Measurements from ENCODE around the gene SLC45A2.

Gene SLC45A2

GRCh38 chr5:34030048-34030447 lies 45.6 kb upstream of the SLC45A2 start:
- H3K9me3 ChIP-seq (ENCODE audit: insufficient read depth, low read length), result no peaks in the 10 kb centered on the region
- no peak overlapping the region for H3K9ac ChIP-seq (ENCODE audit: low read length)
- H3K79me2 ChIP-seq (ENCODE audit: insufficient read depth, low read length), result no peaks in the 10 kb centered on the region
- H3F3A ChIP-seq (ENCODE audit: insufficient read depth), result no peaks in the 10 kb centered on the region
- H3K27ac ChIP-seq (ENCODE audit: low read depth, low read length), result no peak overlapping the region
- no peak overlapping the region for H3K4me2 ChIP-seq (ENCODE audit: low read depth, low read length, poor library complexity, severe bottlenecking)
- no peak overlapping the region for H3K4me3 ChIP-seq (ENCODE audit: insufficient read depth, low read length, poor library complexity, severe bottlenecking)
- H4K20me1 ChIP-seq (ENCODE audit: low read depth, low read length), result no peaks in the 10 kb centered on the region
- H3K27me3 ChIP-seq (ENCODE audit: low read length), result no peaks in the 10 kb centered on the region
- no peaks in the 10 kb centered on the region for H3K9me2 ChIP-seq (replicated peaks; ENCODE audit: insufficient read depth, low read length)
- no peak for TF ChIP-seq EZH2phosphoT487 (conservative IDR thresholded peaks at IDR 0.05; ENCODE audit: low read length)
- TF ChIP-seq CTCF (IDR thresholded peaks at IDR 0.05; ENCODE audit: insufficient read depth, low read length, poor library complexity, severe bottlenecking), result no peak
- H2AFZ ChIP-seq (ENCODE audit: low read depth, low read length, severe bottlenecking), result no peak overlapping the region
- no peaks in the 10 kb centered on the region for H3K36me3 ChIP-seq (ENCODE audit: low read length)

GRCh38 chr5:34028349-34028748 lies 43.9 kb upstream of the SLC45A2 start:
- no peaks in the 10 kb centered on the region for H3K27me3 ChIP-seq (ENCODE audit: low read length)
- H3K79me2 ChIP-seq (ENCODE audit: insufficient read depth, low read length), result no peaks in the 10 kb centered on the region
- no peak overlapping the region for H3K9ac ChIP-seq (ENCODE audit: low read length)
- H4K20me1 ChIP-seq (ENCODE audit: low read depth, low read length), result no peaks in the 10 kb centered on the region
- H3F3A ChIP-seq (ENCODE audit: insufficient read depth), result no peaks in the 10 kb centered on the region
- H3K36me3 ChIP-seq (ENCODE audit: low read length), result no peaks in the 10 kb centered on the region
- TF ChIP-seq EZH2phosphoT487 (conservative IDR thresholded peaks at IDR 0.05; ENCODE audit: low read length), result no peak
- no peak for TF ChIP-seq CTCF (IDR thresholded peaks at IDR 0.05; ENCODE audit: insufficient read depth, low read length, poor library complexity, severe bottlenecking)
- no peak overlapping the region for H3K4me2 ChIP-seq (ENCODE audit: low read depth, low read length, poor library complexity, severe bottlenecking)
- H3K27ac ChIP-seq (ENCODE audit: low read depth, low read length), result no peak overlapping the region
- no peak overlapping the region for H3K4me3 ChIP-seq (ENCODE audit: insufficient read depth, low read length, poor library complexity, severe bottlenecking)
- no peaks in the 10 kb centered on the region for H3K9me2 ChIP-seq (replicated peaks; ENCODE audit: insufficient read depth, low read length)
- no peaks in the 10 kb centered on the region for H3K9me3 ChIP-seq (ENCODE audit: insufficient read depth, low read length)
- no peak overlapping the region for H2AFZ ChIP-seq (ENCODE audit: low read depth, low read length, severe bottlenecking)

- Histone ChIP-seq H4K20me1 (ENCODE audit: low read depth, low read length) (no peaks in the 10 kb centered on the region), H3F3A (ENCODE audit: insufficient read depth) (no peaks in the 10 kb centered on the region), H3K36me3 (ENCODE audit: low read length) (no peaks in the 10 kb centered on the region), H2AFZ (ENCODE audit: low read depth, low read length, severe bottlenecking) (no peak overlapping the region), H3K79me2 (ENCODE audit: insufficient read depth, low read length) (no peaks in the 10 kb centered on the region), H3K27ac (ENCODE audit: low read depth, low read length) (no peak overlapping the region), H3K4me3 (ENCODE audit: insufficient read depth, low read length, poor library complexity, severe bottlenecking) (no peak overlapping the region), H3K9me3 (ENCODE audit: insufficient read depth, low read length) (no peaks in the 10 kb centered on the region), H3K9me2 (replicated peaks; ENCODE audit: insufficient read depth, low read length) (no peaks in the 10 kb centered on the region), H3K9ac (ENCODE audit: low read length) (no peak overlapping the region), H3K4me2 (ENCODE audit: low read depth, low read length, poor library complexity, severe bottlenecking) (no peak overlapping the region), H3K27me3 (ENCODE audit: low read length) (no peaks in the 10 kb centered on the region)
- no peak for TF ChIP-seq CTCF (IDR thresholded peaks at IDR 0.05; ENCODE audit: insufficient read depth, low read length, poor library complexity, severe bottlenecking)
- TF ChIP-seq EZH2phosphoT487 (conservative IDR thresholded peaks at IDR 0.05; ENCODE audit: low read length), result no peak
Measured at GRCh38 chr5:34026089-34026761, 41.7 kb upstream of the SLC45A2 start.
